Right lung (tissue), 5 donors: ENCODE results near the gene SWT1. TPM values are rescaled to one million over a fixed set of nuclear protein-coding genes. Genes with fewer than 3 reads are reported as not detected.
"Not testable (repeated sequence)": the region's sequence is repeated elsewhere in the genome, so short reads cannot be mapped to it uniquely, and the experiment has no call there.

Experiments used
- DNase-seq, 2 donors: peaks; one replicate each; pipeline ENCODE4 v3.0.0-alpha.2; 2013
- polyA plus RNA-seq, 5 donors: library from polyadenylated mRNA; unstranded; fragments of 120-200 nt; gene quantifications; one replicate each; pipeline versions ENCODE4 v1.2.1 to v1.2.3, GENCODE V29; 2013; ENCODE audit warnings: inconsistent platforms in 1 of 5, low replicate concordance in 1 of 5; ENCODE audit not compliant: insufficient read length in 5 of 5, insufficient read depth in 1 of 5

SWT1 gene
- polyA plus RNA-seq, 5 donors = 6.6 to 12.5 (median 9.5) TPM

- DNase-seq = no peak
These were observed 160.9 kb downstream of the SWT1 start for GRCh38 chr1:185317886-185318310.

GRCh38 chr1:185318431-185319138, 161.6 kb downstream of the SWT1 start:
- DNase-seq = no peak

- no peak for DNase-seq
These were observed 162.1 kb downstream of the SWT1 start for GRCh38 chr1:185319139-185319475.

GRCh38 chr1:185321104-185321503, 164.1 kb downstream of the SWT1 start:
- not testable (repeated sequence) for DNase-seq

GRCh38 chr1:185321653-185322221, 164.8 kb downstream of the SWT1 start:
- not testable (repeated sequence) for DNase-seq

GRCh38 chr1:185322636-185323035, 165.7 kb downstream of the SWT1 start:
- no peak for DNase-seq

GRCh38 chr1:185324118-185324517, 167.2 kb downstream of the SWT1 start:
- DNase-seq = no peak

GRCh38 chr1:185325413-185325812, 168.4 kb downstream of the SWT1 start:
- peak; percentile 45 to 58 for DNase-seq

GRCh38 chr1:185328255-185328654, 171.3 kb downstream of the SWT1 start:
- DNase-seq = no peak

- DNase-seq = no peak
These were observed 177.2 kb downstream of the SWT1 start for GRCh38 chr1:185334182-185334581.

- peak in 1 of 2 donors; percentile 55 for DNase-seq
These were observed 180.3 kb downstream of the SWT1 start for GRCh38 chr1:185337246-185337645.

- DNase-seq = no peak
These were observed 182.0 kb downstream of the SWT1 start for GRCh38 chr1:185338719-185339622.

GRCh38 chr1:185341196-185341781, 184.3 kb downstream of the SWT1 start:
- no peak for DNase-seq

Other genes with a start within 250 kb of the SWT1 start
- 10 to 100 TPM; 14.4 to 17.2 (median 14.9) TPM for gene NIBAN1, start 182.7 kb upstream of the SWT1 start, polyA plus RNA-seq
- 10 to 100 TPM; 31.5 to 49.7 (median 44.3) TPM for gene RNF2, start 111.6 kb upstream of the SWT1 start, polyA plus RNA-seq
- 10 to 100 TPM; 15.1 to 25.7 (median 22.9) TPM for gene TRMT1L, start 214 bp upstream of the SWT1 start, polyA plus RNA-seq
- 100 to 1,000 TPM; 122 to 211 (median 200) TPM for gene IVNS1ABP, start 160.1 kb downstream of the SWT1 start, polyA plus RNA-seq